ENCODE data around the gene CAMSAP1. TPM values are rescaled to one million over a fixed set of nuclear protein-coding genes. Genes with fewer than 3 reads are reported as not detected.
"Not testable (repeated sequence)": the region's sequence is repeated elsewhere in the genome, so short reads cannot be mapped to it uniquely, and the experiment has no call there.

CAMSAP1 gene
- total and polyA plus RNA-seq, 2 donors (not counting 1 experiment from before 2014, with no cell fraction given) = 6.6 to 31.0 TPM

- H3K4me1 Mint-ChIP-seq; intact Hi-C loops (cut with micrococcal nuclease); H3K27ac Mint-ChIP-seq; H3K4me1 ChIP-seq (ENCODE audit: control insufficient read depth in 2 of 2, insufficient read depth in 2 of 2, low read length in 2 of 2); H3K9me3 ChIP-seq (ENCODE audit: control extremely low read depth in 1 of 3, control insufficient read depth in 2 of 3, insufficient read depth in 1 of 3, low read length in 2 of 3); H3K4me3 ChIP-seq (ENCODE audit: control extremely low read depth in 1 of 5, extremely low read depth in 1 of 5, insufficient read depth in 1 of 5, low read depth in 2 of 5, low read length in 4 of 5); ATAC-seq (ENCODE audit: low read depth); H3K27me3 Mint-ChIP-seq; H2AFZ ChIP-seq (ENCODE audit: insufficient read depth, low read depth, low read length, poor library complexity, severe bottlenecking); DNase-seq; H3K27ac ChIP-seq (ENCODE audit: low read length in 2 of 2); H3K4me2 ChIP-seq (replicated peaks; ENCODE audit: low read depth, low read length, poor library complexity, severe bottlenecking); H3K79me2 ChIP-seq (ENCODE audit: control insufficient read depth, insufficient read depth, low read length); H3K27me3 ChIP-seq (replicated peaks in 1 of 4; ENCODE audit: control extremely low read depth in 1 of 4, control insufficient read depth in 3 of 4, insufficient read depth in 4 of 4, low read length in 3 of 4); POLR2A ChIA-PET; H4K20me1 ChIP-seq (ENCODE audit: control insufficient read depth, insufficient read depth, low read length, poor library complexity, severe bottlenecking); H3K9ac ChIP-seq (ENCODE audit: low read length); H3K9me3 Mint-ChIP-seq (ENCODE audit: insufficient read depth); H3K4me3 Mint-ChIP-seq: not testable (repeated sequence)
- peaks cover 1 to 36% of the 10 kb centered on the region in 2 experiments for H3K36me3 ChIP-seq (replicated peaks in 1 of 2; ENCODE audit: control extremely low read depth in 1 of 2, control insufficient read depth in 1 of 2, extremely low read depth in 1 of 2, insufficient read depth in 2 of 2, low read length in 1 of 2)
- no CpG with 5 or more reads among the region's 4 CpGs for WGBS (ENCODE audit: insufficient coverage)
- CTCF ChIA-PET = interaction anchor here (1.5 kb wide), 1 partner anchor 85 kb away, joined by 3 read pairs; no protein-coding TSS in a partner anchor
These were observed 43.5 kb upstream of the CAMSAP1 start for GRCh38 chr9:135950841-135951240.

GRCh38 chr9:135950135-135950682, 42.9 kb upstream of the CAMSAP1 start:
- Histone ChIP-seq H3K79me2 (ENCODE audit: control insufficient read depth, insufficient read depth, low read length) (peaks cover 2% of the 10 kb centered on the region), H3K36me3 (replicated peaks in 1 of 2; ENCODE audit: control extremely low read depth in 1 of 2, control insufficient read depth in 1 of 2, extremely low read depth in 1 of 2, insufficient read depth in 2 of 2, low read length in 1 of 2) (peaks cover 1 to 43% of the 10 kb centered on the region in 2 experiments), H2AFZ (ENCODE audit: insufficient read depth, low read depth, low read length, poor library complexity, severe bottlenecking) (no peak overlapping the region), H3K27ac (ENCODE audit: low read length in 2 of 2) (no peak overlapping the region), H3K27me3 (replicated peaks in 1 of 4; ENCODE audit: control extremely low read depth in 1 of 4, control insufficient read depth in 3 of 4, insufficient read depth in 4 of 4, low read length in 3 of 4) (no peaks in the 10 kb centered on the region), H3K4me2 (replicated peaks; ENCODE audit: low read depth, low read length, poor library complexity, severe bottlenecking) (no peak overlapping the region), H4K20me1 (ENCODE audit: control insufficient read depth, insufficient read depth, low read length, poor library complexity, severe bottlenecking) (peaks cover 2% of the 10 kb centered on the region), H3K9ac (ENCODE audit: low read length) (no peak overlapping the region), H3K9me3 (ENCODE audit: control extremely low read depth in 1 of 3, control insufficient read depth in 2 of 3, insufficient read depth in 1 of 3, low read length in 2 of 3) (no peaks in the 10 kb centered on the region), H3K4me3 (ENCODE audit: control extremely low read depth in 1 of 5, extremely low read depth in 1 of 5, insufficient read depth in 1 of 5, low read depth in 2 of 5, low read length in 4 of 5) (no peak overlapping the region), H3K4me1 (ENCODE audit: control insufficient read depth in 2 of 2, insufficient read depth in 2 of 2, low read length in 2 of 2) (no peaks in the 10 kb centered on the region)
- WGBS (ENCODE audit: insufficient coverage) = over 99% methylated on average over 9 of the region's 12 CpGs
- no peak for ATAC-seq (ENCODE audit: low read depth)
- Mint-ChIP-seq H3K27ac (no peak overlapping the region), H3K27me3 (no peaks in the 10 kb centered on the region), H3K4me3 (no peak overlapping the region), H3K9me3 (ENCODE audit: insufficient read depth) (no peaks in the 10 kb centered on the region), H3K4me1 (no peaks in the 10 kb centered on the region)
- TF ChIP-seq CTCF (IDR thresholded peaks at IDR 0.05) (no peak), EZH2 (IDR thresholded peaks at IDR 0.05; ENCODE audit: borderline replicate concordance, insufficient read depth, low read depth, low read length, poor library complexity, severe bottlenecking) (no peak)
- intact Hi-C loops (cut with micrococcal nuclease) = no loop called here
- POLR2A ChIA-PET = no interaction called here
- CTCF ChIA-PET = interaction anchor here (1.5 kb wide), 1 partner anchor 84 kb away, joined by 3 read pairs; no protein-coding TSS in a partner anchor
- DNase-seq = no peak
